Activated CD4-positive, alpha-beta T cell treated with anti-CD3 and anti-CD28 coated beads for 24 hours (primary cell): ENCODE data around the gene GVQW3.

Experiments used
- DNase-seq, 2 donors: peaks; one replicate each; pipeline ENCODE4 v3.0.0-alpha.2; 2020; ENCODE audit warnings: low read depth in 2 of 2

Gene GVQW3

DNA sequence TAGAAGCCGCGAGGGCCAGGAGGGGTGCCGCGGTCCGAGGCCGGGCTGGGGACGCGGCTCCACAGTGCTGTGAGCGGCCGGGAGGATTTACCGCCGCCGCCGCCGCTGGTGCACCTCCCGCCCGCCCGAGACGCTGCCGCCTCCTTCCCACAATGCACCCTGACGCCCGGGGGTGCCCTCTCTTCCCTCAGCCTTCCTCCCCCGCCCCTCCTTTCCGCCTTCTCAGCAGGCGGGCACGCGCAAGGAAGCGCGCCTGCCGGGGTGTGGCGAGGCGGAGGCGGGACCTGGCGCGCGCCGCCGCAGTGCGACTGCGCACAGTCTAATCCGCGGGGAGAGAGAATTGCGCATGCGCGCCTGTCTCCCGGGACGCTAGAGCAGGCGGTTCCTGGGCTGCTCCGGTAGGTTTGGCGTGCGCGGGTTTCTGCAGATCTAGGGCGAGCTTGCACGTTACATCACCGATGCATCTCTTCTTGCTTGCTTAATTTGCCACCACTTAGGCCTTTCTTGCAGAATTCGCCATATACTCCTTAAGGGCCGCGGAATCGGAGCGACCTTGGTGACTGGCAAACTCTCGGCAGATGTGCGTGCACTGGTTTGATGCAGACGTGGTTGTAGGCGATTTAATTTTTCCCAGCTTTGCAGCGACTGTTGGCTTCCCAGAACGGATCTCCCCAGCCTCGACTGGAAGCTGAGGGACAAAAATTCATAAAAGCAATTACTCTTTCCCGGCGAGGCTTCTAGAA lies at the start of gene GVQW3, which contains the start of gene THAP12:
GVQW3 (plus strand) TSS at position 347 of the 743 bp plus-strand sequence. CDS start 506 bp downstream, outside the sequence.
THAP12 (minus strand) TSS at position 156 of the 743 bp plus-strand sequence. CDS start 296 bp downstream, outside the sequence.
- DNase-seq = peak; percentile 91 to 93

GRCh38 chr11:76334826-76335389 lies 46.2 kb upstream of the GVQW3 start:
- DNase-seq = no peak

GRCh38 chr11:76335842-76336241 lies 45.3 kb upstream of the GVQW3 start:
- no peak for DNase-seq

- DNase-seq = no peak
Observed at GRCh38 chr11:76336597-76336996, 44.5 kb upstream of the GVQW3 start.

DNA sequence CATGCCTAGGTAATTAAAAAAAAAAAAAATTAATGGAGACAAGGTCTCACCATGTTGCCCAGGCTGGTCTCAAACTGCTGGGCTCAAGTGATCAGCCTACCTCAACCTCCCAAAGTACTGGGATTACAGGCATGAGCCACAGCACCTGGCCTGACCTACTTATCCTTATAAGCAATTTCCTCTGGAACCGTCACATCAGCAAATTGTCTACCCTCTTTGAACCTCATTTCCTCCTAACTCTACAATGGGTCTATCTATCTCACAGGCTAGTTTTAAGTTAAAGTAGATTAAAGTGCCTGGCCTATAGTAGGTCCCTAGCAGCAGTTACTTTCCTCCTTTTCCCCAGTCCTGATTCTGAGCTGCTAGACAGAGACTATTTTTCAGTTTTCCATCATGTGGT lies 43.7 kb upstream of the GVQW3 start:
- no peak for DNase-seq

- no peak for DNase-seq
Observed at GRCh38 chr11:76337923-76338322, 43.2 kb upstream of the GVQW3 start.

DNA sequence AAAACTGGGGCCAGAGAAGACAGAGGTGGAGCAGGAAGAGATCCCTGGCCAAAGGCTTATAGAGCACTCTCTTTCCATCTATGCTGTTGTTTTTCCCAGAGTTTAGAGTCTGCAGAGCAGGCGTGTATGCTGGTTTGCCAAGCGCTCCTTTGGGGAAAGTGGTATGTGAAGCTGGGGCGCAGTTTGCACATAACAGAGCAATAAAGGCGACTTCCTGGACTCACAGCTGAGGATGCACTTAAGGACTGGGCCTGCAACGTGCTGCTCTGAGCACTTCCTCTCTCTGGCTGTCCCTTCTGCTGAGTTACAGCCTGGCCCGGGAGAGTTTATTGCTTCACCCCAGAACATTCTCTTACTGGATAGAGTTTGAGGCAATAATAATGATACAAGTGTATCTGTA lies 41.9 kb upstream of the GVQW3 start:
- DNase-seq = no peak

DNA sequence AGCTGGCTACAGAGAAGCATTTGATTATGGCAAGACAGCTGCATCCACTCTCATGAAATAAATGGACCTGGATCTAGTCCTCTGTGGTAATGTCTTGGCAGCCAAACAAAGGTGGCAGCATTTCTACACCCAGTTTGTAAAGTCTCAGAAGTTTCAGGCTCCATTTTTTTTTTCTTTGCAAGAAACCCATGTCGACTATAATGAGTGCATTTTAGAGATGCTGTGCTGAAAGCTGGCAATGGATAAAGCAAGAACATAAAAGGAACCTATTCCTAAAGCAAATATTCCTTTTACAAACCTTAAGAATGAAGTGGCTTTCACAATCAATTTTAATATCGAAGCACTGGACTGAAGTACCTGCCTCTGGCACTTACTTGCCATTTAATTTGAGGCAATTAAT lies 33.7 kb upstream of the GVQW3 start:
- no peak for DNase-seq

GRCh38 chr11:76348348-76348747 lies 32.8 kb upstream of the GVQW3 start:
- DNase-seq = no peak

GRCh38 chr11:76355172-76355571 lies 26.0 kb upstream of the GVQW3 start:
- DNase-seq = no peak

GRCh38 chr11:76361374-76361773 lies 19.7 kb upstream of the GVQW3 start:
- no peak for DNase-seq

DNA sequence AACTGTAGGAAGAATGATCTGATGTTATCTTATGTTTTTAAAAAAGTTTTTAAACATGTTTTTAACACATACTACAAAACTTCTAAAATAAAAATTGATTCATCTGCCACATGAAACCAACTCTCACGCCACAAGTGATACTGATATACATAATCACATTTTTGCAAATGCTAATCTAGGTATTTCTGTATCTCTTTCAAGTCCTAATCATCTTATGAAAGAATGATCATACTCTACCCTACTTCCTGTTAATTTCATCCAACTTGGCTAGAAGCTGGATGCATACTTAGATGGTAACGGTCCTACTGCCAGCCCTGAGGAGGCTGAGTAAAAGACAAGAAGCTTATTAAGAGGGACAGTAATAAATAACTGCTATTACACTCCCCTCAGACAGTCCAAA lies 19.3 kb upstream of the GVQW3 start:
- no peak for DNase-seq

DNA sequence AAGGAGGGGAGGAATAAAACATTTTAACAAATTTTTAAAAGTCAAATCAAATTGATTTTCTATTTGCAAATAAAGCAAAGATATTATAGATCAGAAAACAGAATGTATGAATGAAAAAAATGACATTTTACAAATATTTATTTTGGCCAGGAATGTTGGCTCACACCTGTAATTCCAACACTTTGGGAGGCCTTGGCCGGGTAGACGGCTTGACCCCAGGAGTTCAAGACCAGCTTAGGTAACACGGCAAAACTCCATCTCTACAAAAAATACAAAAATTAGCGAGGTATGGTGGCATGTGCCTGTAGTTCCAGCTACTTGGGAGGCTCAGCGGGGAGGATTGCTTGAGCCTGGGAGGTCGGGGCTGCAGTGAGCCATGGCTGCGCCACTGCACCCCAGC lies 18.4 kb upstream of the GVQW3 start:
- no peak for DNase-seq

GRCh38 chr11:76365038-76365679 lies 16.0 kb upstream of the GVQW3 start:
- no peak for DNase-seq

GRCh38 chr11:76368490-76368889 lies 12.6 kb upstream of the GVQW3 start:
- DNase-seq = no peak

- no peak for DNase-seq
Observed at GRCh38 chr11:76369406-76369805, 11.7 kb upstream of the GVQW3 start.

DNA sequence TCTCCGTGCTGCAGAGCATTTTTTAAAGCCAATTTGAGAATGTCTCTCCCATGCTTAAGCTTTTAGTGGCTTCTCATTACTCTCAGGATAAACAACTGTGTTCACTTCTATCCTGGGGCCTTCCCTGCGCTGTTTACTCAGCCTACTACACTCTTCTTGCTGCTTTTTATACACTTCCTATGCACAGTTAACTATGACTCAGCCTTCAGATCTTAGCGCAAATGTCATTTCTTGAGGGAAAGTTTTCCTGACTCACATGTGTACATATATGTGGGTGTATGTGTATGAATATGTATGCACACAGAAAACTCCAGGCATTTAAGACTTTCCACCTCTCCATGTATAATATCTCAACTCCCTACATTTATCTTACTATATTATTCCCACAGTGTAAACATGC lies 10.0 kb upstream of the GVQW3 start:
- DNase-seq = peak; percentile 13 to 33

DNA sequence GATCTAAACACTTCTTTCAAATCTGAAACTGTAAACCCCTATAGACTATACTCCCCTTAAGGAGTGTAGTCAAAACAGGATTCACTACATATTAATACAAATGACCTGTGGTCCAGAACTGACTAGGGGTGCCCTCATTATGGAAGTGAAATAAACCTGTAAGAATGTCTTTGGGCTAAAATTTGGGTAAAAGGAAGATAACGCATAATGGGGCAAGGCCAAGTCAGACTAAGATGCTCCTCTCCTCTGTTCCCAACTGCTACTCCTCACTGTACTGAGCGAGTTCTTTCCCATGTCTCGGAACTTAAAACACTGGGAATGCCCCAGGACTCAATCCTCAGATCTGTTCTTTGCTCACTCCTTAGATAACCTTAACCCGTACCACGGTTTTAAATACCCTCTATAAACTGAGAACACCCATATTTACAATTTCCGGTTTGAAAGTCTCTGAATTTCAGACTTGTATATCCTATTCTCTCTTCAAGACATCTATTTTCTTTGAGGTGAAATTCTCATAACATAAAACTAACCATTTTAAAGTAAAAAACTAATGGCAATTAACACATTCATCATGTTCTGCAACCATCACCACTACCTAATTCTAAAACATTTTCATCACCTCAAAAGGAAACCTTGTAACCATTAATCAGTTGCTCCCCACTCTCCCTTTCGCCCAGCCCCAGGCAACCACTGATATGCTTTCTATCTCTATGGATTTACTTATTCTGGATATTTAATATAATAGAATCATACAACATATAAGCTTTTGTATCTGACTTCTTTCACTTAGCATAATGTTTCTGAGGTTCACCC lies 4.2 kb upstream of the GVQW3 start:
- no peak for DNase-seq

- no peak for DNase-seq
Observed at GRCh38 chr11:76379807-76380158, 1.3 kb upstream of the GVQW3 start.

- peak; percentile 38 to 46 for DNase-seq
Observed at GRCh38 chr11:76380159-76380976, 755 bp upstream of the GVQW3 start.

DNA sequence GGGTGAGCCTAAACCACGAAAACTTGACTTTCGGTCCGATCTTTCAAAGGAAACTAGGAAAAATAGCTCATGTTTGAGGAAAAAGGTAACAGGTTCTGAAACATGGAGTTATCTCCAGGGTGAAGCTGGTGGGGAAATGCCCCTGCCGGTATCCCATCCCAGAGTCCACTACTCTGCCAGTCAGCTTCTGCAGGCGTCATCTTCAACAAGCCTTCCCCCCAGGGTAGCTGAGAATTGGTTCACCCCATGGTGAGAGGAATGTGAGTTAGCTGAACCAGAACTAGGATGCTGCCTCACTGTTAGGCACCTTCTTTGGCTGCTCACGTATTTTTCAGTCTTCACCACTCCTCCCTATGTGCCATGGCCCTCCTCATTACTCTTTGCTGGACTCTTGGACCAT lies 1.1 kb downstream of the GVQW3 start:
- DNase-seq = no peak
